HEK293T (cell line): ENCODE measurements around the gene UNC5B.

Source experiments
- BHLHE40 ChIP-seq: fragments of 450-650 bp; IDR thresholded peaks from 2 replicates; pipeline ENCODE4 v1.6.1; 2016; ENCODE audit warnings: mild to moderate bottlenecking, moderate library complexity, borderline replicate concordance
- ELF4 ChIP-seq: fragments of 450-650 bp; IDR thresholded peaks from 2 replicates; pipeline ENCODE4 v1.6.1; 2017; ENCODE audit warnings: antibody characterized with exemption
- FOXA1 ChIP-seq: fragments of 450-650 bp; IDR thresholded peaks from 2 replicates; pipeline ENCODE4 v1.6.1; 2016; ENCODE audit warnings: mild to moderate bottlenecking
- FOXK2 ChIP-seq: fragments of 450-650 bp; IDR thresholded peaks from 2 replicates; pipeline ENCODE4 v1.6.1; 2016; ENCODE audit warnings: mild to moderate bottlenecking
- FOXM1 ChIP-seq: fragments of 450-650 bp; IDR thresholded peaks from 2 replicates; pipeline ENCODE4 v1.6.1; 2017; ENCODE audit warnings: mild to moderate bottlenecking, borderline replicate concordance
- LEF1 ChIP-seq: fragments of 450-650 bp; IDR thresholded peaks from 2 replicates; pipeline ENCODE4 v1.6.1; 2017; ENCODE audit warnings: mild to moderate bottlenecking, borderline replicate concordance
- NFRKB ChIP-seq: fragments of 450-650 bp; IDR thresholded peaks from 2 replicates; pipeline ENCODE4 v1.6.1; 2016; ENCODE audit warnings: mild to moderate bottlenecking, moderate library complexity
- PKNOX1 ChIP-seq: fragments of 450-650 bp; IDR thresholded peaks from 2 replicates; pipeline ENCODE4 v1.6.1; 2016
- SP1 ChIP-seq: fragments of 450-650 bp; IDR thresholded peaks from 2 replicates; pipeline ENCODE4 v1.6.1; 2017
- SUZ12 ChIP-seq: fragments of 450-650 bp; IDR thresholded peaks from 2 replicates; pipeline ENCODE4 v1.6.1; 2016; ENCODE audit warnings: mild to moderate bottlenecking
- TARDBP ChIP-seq: fragments of 450-650 bp; IDR thresholded peaks from 2 replicates; pipeline ENCODE4 v1.6.1; 2016
- ZNF384 ChIP-seq: fragments of 450-650 bp; IDR thresholded peaks from 2 replicates; pipeline ENCODE4 v1.6.1; 2016

- no peak for TF ChIP-seq ZNF384
- no peak for TF ChIP-seq SP1
- TF ChIP-seq FOXK2 = no peak
- TF ChIP-seq TARDBP = no peak
- no peak for TF ChIP-seq LEF1
- TF ChIP-seq SUZ12 = no peak
- TF ChIP-seq ELF4 = no peak
- TF ChIP-seq BHLHE40 = no peak
- TF ChIP-seq FOXM1 = no peak
- no peak for TF ChIP-seq FOXA1
- TF ChIP-seq NFRKB = no peak
- peak; percentile 77; the same call in 1 of the 2 replicates for TF ChIP-seq PKNOX1
Measured at GRCh38 chr10:71266918-71267442, 54.6 kb downstream of the UNC5B start.
